Osteoblast (primary cell): ENCODE measurements around the gene MPPED2. TPM values are rescaled to one million over a fixed set of nuclear protein-coding genes. Genes with fewer than 3 reads are reported as not detected.

Experiments
- DNase-seq: peaks from one replicate; pipeline ENCODE4 v3.0.0; 2011; ENCODE audit warnings: low spot score, mixed read lengths; ENCODE audit not compliant: insufficient read length; ENCODE audit errors: missing footprints
- H2AFZ ChIP-seq: 2 replicates; pipeline ENCODE4 v1.6.0; 2011; ENCODE audit warnings: mild to moderate bottlenecking, low read length
- H3K27ac ChIP-seq: 2 replicates; pipeline ENCODE4 v1.5.1; 2011; ENCODE audit warnings: mild to moderate bottlenecking, low read depth, low read length, moderate library complexity
- H3K27me3 ChIP-seq: 2 replicates; pipeline ENCODE4 v1.6.0; 2012; ENCODE audit warnings: mild to moderate bottlenecking, control low read depth, inconsistent platforms, low read length, moderate library complexity; ENCODE audit not compliant: insufficient read depth
- H3K36me3 ChIP-seq: 2 replicates; pipeline ENCODE4 v1.5.1; 2011; ENCODE audit warnings: mild to moderate bottlenecking, low read length, control low read depth, moderate library complexity; ENCODE audit not compliant: insufficient read depth
- H3K4me1 ChIP-seq: 2 replicates; pipeline ENCODE4 v1.5.1; 2011; ENCODE audit warnings: mild to moderate bottlenecking, low read length, control low read depth, moderate library complexity; ENCODE audit not compliant: insufficient read depth
- H3K4me2 ChIP-seq: 2 replicates; pipeline ENCODE4 v1.6.0; 2011; ENCODE audit warnings: mild to moderate bottlenecking, low read length; ENCODE audit not compliant: insufficient read depth
- H3K4me3 ChIP-seq: fragments of 200-600 bp; sonication (generic); 3 replicates; pipeline ENCODE4 v1.5.1; 2012; ENCODE audit warnings: mild to moderate bottlenecking, low read length, inconsistent platforms; ENCODE audit not compliant: insufficient read depth
- H3K79me2 ChIP-seq: 2 replicates; pipeline ENCODE4 v1.6.0; 2012; ENCODE audit warnings: mild to moderate bottlenecking, low read length, control low read depth, inconsistent platforms; ENCODE audit not compliant: insufficient read depth
- H3K9me3 ChIP-seq: 2 replicates; pipeline ENCODE4 v1.5.1; 2011; ENCODE audit warnings: low read depth, low read length, control low read depth
- H4K20me1 ChIP-seq: 2 replicates; pipeline ENCODE4 v1.6.0; 2012; ENCODE audit warnings: mild to moderate bottlenecking, low read length, control low read depth; ENCODE audit not compliant: insufficient read depth
- total RNA-seq: library from RNA; depleted of rRNA; stranded (reverse); fragments of >200 nt; gene quantifications from 2 replicates; pipeline ENCODE4 v1.2.3, GENCODE V29; 2012
- TF ChIP-seq, protein P1 (sequence below): IDR thresholded peaks from 2 replicates; pipeline ENCODE4 v1.5.1; 2011; ENCODE audit warnings: mild to moderate bottlenecking, low read depth, low read length, moderate library complexity; ENCODE audit errors: extremely low read depth

Gene MPPED2
- total RNA-seq, 1 donor: 2.2 TPM

DNA sequence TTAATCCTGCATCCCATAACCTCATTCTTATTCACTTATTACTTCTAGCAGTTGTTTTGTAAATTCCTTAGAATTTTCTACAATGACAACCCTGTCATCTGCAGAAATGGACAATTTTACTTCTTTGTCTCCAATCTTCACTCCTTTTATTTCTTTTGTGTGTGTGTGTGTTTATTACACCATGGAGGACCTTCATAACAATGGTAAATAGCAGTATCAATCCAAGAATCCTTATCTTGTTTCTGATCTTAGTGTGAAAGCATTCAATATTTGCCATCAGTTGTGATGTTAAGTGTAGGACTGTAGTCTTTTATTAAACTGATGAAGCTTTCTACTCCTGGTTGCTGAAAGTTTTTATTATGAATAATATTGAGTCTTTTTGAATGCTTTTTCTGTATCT is 109.1 kb downstream of the MPPED2 start:
- Histone ChIP-seq H3K27me3 (no peaks in the 10 kb centered on the region), H3K4me2 (no peak overlapping the region), H3K79me2 (no peaks in the 10 kb centered on the region), H3K36me3 (no peaks in the 10 kb centered on the region), H3K4me3 (no peak overlapping the region), H3K9me3 (no peaks in the 10 kb centered on the region), H4K20me1 (no peaks in the 10 kb centered on the region), H3K4me1 (no peaks in the 10 kb centered on the region), H3K27ac (no peak overlapping the region), H2AFZ (no peak overlapping the region)
- TF ChIP-seq, protein P1, sequence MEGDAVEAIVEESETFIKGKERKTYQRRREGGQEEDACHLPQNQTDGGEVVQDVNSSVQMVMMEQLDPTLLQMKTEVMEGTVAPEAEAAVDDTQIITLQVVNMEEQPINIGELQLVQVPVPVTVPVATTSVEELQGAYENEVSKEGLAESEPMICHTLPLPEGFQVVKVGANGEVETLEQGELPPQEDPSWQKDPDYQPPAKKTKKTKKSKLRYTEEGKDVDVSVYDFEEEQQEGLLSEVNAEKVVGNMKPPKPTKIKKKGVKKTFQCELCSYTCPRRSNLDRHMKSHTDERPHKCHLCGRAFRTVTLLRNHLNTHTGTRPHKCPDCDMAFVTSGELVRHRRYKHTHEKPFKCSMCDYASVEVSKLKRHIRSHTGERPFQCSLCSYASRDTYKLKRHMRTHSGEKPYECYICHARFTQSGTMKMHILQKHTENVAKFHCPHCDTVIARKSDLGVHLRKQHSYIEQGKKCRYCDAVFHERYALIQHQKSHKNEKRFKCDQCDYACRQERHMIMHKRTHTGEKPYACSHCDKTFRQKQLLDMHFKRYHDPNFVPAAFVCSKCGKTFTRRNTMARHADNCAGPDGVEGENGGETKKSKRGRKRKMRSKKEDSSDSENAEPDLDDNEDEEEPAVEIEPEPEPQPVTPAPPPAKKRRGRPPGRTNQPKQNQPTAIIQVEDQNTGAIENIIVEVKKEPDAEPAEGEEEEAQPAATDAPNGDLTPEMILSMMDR: no peak
- no peak for DNase-seq

DNA sequence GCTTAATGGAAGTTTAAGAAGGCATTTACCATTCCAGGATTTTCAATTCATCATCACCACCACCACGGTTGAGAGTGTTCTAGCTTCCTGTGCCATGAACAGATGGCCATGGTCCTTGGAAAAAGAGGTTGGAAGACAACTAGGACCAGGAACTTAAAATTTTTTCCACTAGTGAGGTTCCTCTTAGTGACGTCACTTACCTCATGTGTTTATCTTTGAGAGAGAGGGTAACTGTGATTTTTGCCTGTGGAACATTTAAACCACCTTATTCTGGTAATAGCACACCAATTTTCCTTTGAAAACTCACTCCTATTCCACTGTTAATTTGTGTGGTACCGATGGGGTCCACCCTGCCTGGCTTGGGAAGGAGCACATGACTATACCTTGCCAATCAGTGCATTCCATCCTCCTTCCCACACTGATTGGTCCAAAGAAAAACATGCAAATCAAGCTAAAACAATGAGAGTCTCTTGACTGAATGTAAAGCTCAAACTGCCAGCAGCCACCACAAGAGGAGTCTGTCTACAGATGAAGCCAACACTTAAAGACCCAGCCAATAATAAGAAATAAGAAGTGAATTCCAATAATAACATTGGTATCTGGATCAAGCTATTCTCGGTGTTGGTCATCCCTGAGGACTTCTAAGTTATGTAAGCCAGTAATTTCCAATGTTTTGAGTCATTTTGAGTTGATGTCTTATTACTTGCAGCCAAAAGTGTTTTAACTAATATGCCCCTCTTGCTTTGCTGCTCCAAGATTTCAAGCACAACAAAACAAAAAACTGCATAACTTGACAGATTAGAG is 111.8 kb downstream of the MPPED2 start:
- Histone ChIP-seq H3K4me3 (no peak overlapping the region), H3K79me2 (no peaks in the 10 kb centered on the region), H3K36me3 (no peaks in the 10 kb centered on the region), H3K4me1 (no peaks in the 10 kb centered on the region), H3K9me3 (no peaks in the 10 kb centered on the region), H2AFZ (no peak overlapping the region), H3K27me3 (no peaks in the 10 kb centered on the region), H4K20me1 (no peaks in the 10 kb centered on the region), H3K4me2 (no peak overlapping the region), H3K27ac (no peak overlapping the region)
- no peak for DNase-seq
- TF ChIP-seq, protein P1: no peak

DNA sequence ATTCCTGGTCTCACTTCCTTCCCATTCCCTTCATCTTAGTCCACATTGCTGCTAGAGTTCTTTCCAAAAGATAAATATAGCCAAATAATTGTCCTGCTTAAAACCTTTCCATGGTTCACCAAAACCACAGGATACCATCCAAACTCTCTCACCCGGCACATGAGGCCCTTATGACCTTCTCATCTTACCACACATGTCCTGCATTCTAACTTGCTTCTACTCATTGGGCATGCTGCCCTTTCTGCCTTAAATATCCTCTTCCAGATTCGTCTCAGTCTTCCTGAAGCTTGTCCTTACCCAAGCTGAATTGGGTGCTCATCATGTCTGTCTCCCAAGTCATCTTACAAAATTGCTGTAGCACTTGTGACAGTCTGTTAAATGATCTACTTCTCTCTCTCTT is 114.9 kb downstream of the MPPED2 start:
- Histone ChIP-seq H3K27ac (no peak overlapping the region), H4K20me1 (no peaks in the 10 kb centered on the region), H3K9me3 (no peaks in the 10 kb centered on the region), H3K4me2 (no peak overlapping the region), H3K79me2 (no peaks in the 10 kb centered on the region), H3K4me1 (no peaks in the 10 kb centered on the region), H3K36me3 (no peaks in the 10 kb centered on the region), H3K4me3 (no peak overlapping the region), H2AFZ (no peak overlapping the region), H3K27me3 (no peaks in the 10 kb centered on the region)
- no peak for DNase-seq
- TF ChIP-seq, protein P1: no peak

DNA sequence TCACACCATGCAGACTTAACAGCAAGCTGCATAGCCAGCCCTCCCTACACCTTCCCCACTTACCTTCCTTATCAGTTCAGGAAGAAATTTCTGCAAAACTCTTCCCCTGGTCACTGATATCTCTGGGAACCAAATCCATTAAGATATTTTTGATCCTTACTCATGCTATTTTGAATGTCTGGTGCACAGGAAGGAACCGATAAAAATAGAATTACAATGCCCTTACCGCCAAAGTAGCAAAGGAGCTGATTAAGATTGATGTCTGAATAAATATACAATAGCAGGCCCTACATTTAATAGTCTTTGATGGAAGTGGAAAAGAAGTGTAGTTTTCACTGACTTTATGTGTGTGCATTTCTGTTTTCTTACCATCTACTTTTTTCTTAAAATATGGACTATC is 117.3 kb downstream of the MPPED2 start:
- TF ChIP-seq, protein P1: no peak
- H3K27ac ChIP-seq: no peak overlapping the region
- no peak overlapping the region for H3K4me2 ChIP-seq
- DNase-seq: no peak
- H3K27me3 ChIP-seq: no peaks in the 10 kb centered on the region
- no peaks in the 10 kb centered on the region for H3K4me1 ChIP-seq
- no peaks in the 10 kb centered on the region for H3K79me2 ChIP-seq
- H3K9me3 ChIP-seq: no peaks in the 10 kb centered on the region
- no peak overlapping the region for H2AFZ ChIP-seq
- H3K36me3 ChIP-seq: no peaks in the 10 kb centered on the region
- H3K4me3 ChIP-seq: no peak overlapping the region
- no peaks in the 10 kb centered on the region for H4K20me1 ChIP-seq
